WTC11 (cell line): ENCODE measurements around the gene NANP. TPM values are rescaled to one million over a fixed set of nuclear protein-coding genes. Genes with fewer than 3 reads are reported as not detected.

Experiments used
- ATAC-seq: fragments of 200-7000 bp; cut with Tn5 transposase; 2 replicates; pipeline ENCODE4 v1.10.0; 2021; ENCODE audit warnings: mild to moderate bottlenecking, moderate library complexity
- CTCF ChIA-PET: fragments of 300-600 bp; sonication (Branson Sonifier 250); formaldehyde crosslinking; loops from one replicate; lab custom pipeline; 2021; ENCODE audit warnings: antibody characterized with exemption; lab: Charles Lee
- POLR2A ChIA-PET: fragments of 350-600 bp; sonication (Branson Sonifier 250); formaldehyde crosslinking; loops from one replicate; lab custom pipeline; 2021; ENCODE audit warnings: antibody characterized with exemption; lab: Charles Lee
- DNase-seq: peaks from one replicate; pipeline ENCODE4 v3.0.0; 2021; ENCODE audit warnings: low spot score
- H3K27ac Mint-ChIP-seq: 2 replicates; pipeline ENCODE4 v1.8.0; 2021; ENCODE audit warnings: mixed read lengths
- H3K27me3 Mint-ChIP-seq: 2 replicates; pipeline ENCODE4 v1.8.0; 2021; ENCODE audit warnings: low read depth, mild to moderate bottlenecking, moderate library complexity, mixed read lengths
- H3K36me3 Mint-ChIP-seq: 2 replicates; pipeline ENCODE4 v1.8.0; 2021; ENCODE audit warnings: mixed read lengths
- H3K4me1 Mint-ChIP-seq: 2 replicates; pipeline ENCODE4 v1.8.0; 2022; ENCODE audit warnings: mixed read lengths
- H3K4me3 Mint-ChIP-seq: 2 replicates; pipeline ENCODE4 v1.8.0; 2021; ENCODE audit warnings: mild to moderate bottlenecking, moderate library complexity, mixed read lengths
- H3K9me3 Mint-ChIP-seq: 2 replicates; pipeline ENCODE4 v1.8.0; 2021; ENCODE audit warnings: mixed read lengths
- E2F5 ChIP-seq: sonication (generic); formaldehyde crosslinking; IDR thresholded peaks from 2 replicates; pipeline ENCODE4 v1.8.1; 2022; ENCODE audit warnings: mild to moderate bottlenecking, moderate library complexity, missing genetic modification reagents
- FOXP1 ChIP-seq: sonication (generic); formaldehyde crosslinking; IDR thresholded peaks from 2 replicates; pipeline ENCODE4 v1.8.0; 2022; ENCODE audit warnings: missing genetic modification reagents, mild to moderate bottlenecking, moderate library complexity, borderline replicate concordance
- GRHL2 ChIP-seq: fragments of 250-450 bp; sonication (Bioruptor Pico); IDR thresholded peaks from 2 replicates; pipeline ENCODE4 v1.8.0; 2022; ENCODE audit warnings: mild to moderate bottlenecking, moderate library complexity; ENCODE audit not compliant: insufficient replicate concordance, severe bottlenecking
- GTF2I ChIP-seq: fragments of 250-450 bp; sonication (Bioruptor Pico); conservative IDR thresholded peaks from 2 replicates; pipeline ENCODE4 v1.4.0; 2021; ENCODE audit warnings: mild to moderate bottlenecking
- IRF2 ChIP-seq: sonication (generic); formaldehyde crosslinking; IDR thresholded peaks from 2 replicates; pipeline ENCODE4 v1.8.0; 2022; ENCODE audit warnings: low read depth, missing genetic modification reagents, borderline replicate concordance
- JAZF1 ChIP-seq: fragments of 250-450 bp; sonication (Bioruptor Pico); IDR thresholded peaks from 2 replicates; pipeline ENCODE4 v1.9.0; 2021; ENCODE audit warnings: moderate library complexity, mild to moderate bottlenecking, inconsistent platforms
- NR1H2 ChIP-seq: sonication (generic); formaldehyde crosslinking; IDR thresholded peaks from 2 replicates; pipeline ENCODE4 v1.9.0; 2021; ENCODE audit warnings: mild to moderate bottlenecking, moderate library complexity, missing genetic modification reagents
- NR2C2 ChIP-seq: sonication (generic); formaldehyde crosslinking; IDR thresholded peaks from 2 replicates; pipeline ENCODE4 v1.8.0; 2022; ENCODE audit warnings: mild to moderate bottlenecking, missing genetic modification reagents
- NR3C1 ChIP-seq: sonication (generic); formaldehyde crosslinking; conservative IDR thresholded peaks from 2 replicates; pipeline ENCODE4 v1.8.1; 2023; ENCODE audit warnings: low read depth, mild to moderate bottlenecking, missing genetic modification reagents
- PRDM15 ChIP-seq: sonication (generic); formaldehyde crosslinking; IDR thresholded peaks from 2 replicates; pipeline ENCODE4 v1.8.0; 2022; ENCODE audit warnings: missing genetic modification reagents
- PREB ChIP-seq: sonication (generic); formaldehyde crosslinking; IDR thresholded peaks from 2 replicates; pipeline ENCODE4 v1.8.1; 2022; ENCODE audit warnings: mild to moderate bottlenecking, missing genetic modification reagents, moderate library complexity, borderline replicate concordance
- STAT6 ChIP-seq: sonication (generic); formaldehyde crosslinking; conservative IDR thresholded peaks from 2 replicates; pipeline ENCODE4 v1.8.1; 2023; ENCODE audit warnings: mild to moderate bottlenecking, low read depth, missing genetic modification reagents, moderate library complexity
- USF2 ChIP-seq: sonication (generic); formaldehyde crosslinking; IDR thresholded peaks from 2 replicates; pipeline ENCODE4 v1.8.1; 2023; ENCODE audit warnings: mild to moderate bottlenecking, missing genetic modification reagents, moderate library complexity
- ZBTB43 ChIP-seq: sonication (generic); formaldehyde crosslinking; IDR thresholded peaks from 2 replicates; pipeline ENCODE4 v1.8.1; 2023; ENCODE audit warnings: mild to moderate bottlenecking, missing genetic modification reagents
- ZMAT4 ChIP-seq: fragments of 250-450 bp; sonication (Bioruptor Pico); IDR thresholded peaks from 2 replicates; pipeline ENCODE4 v1.9.0; 2021; ENCODE audit warnings: mild to moderate bottlenecking
- ZNF423 ChIP-seq: fragments of 250-450 bp; sonication (Bioruptor Pico); IDR thresholded peaks from 2 replicates; pipeline ENCODE4 v2.1.2; 2022; ENCODE audit warnings: mild to moderate bottlenecking, moderate library complexity
- ZNF425 ChIP-seq: fragments of 250-450 bp; sonication (Bioruptor Pico); conservative IDR thresholded peaks from 2 replicates; pipeline ENCODE4 v1.9.0; 2021; ENCODE audit warnings: mild to moderate bottlenecking
- total RNA-seq: library from RNA; stranded (reverse); gene quantifications from 3 replicates; pipeline ENCODE4 v1.2.3, GENCODE V29; 2021

The NANP gene
- total RNA-seq, 1 experiment from 2014 or later, result 4.8 TPM

GRCh38 chr20:25637247-25637646 lies 13.4 kb upstream of the NANP start:
- Mint-ChIP-seq H3K27ac (no peak overlapping the region), H3K4me3 (no peak overlapping the region), H3K9me3 (peaks cover 39% of the 10 kb centered on the region), H3K36me3 (peaks cover 45% of the 10 kb centered on the region), H3K27me3 (peaks cover 4% of the 10 kb centered on the region; the same call in 1 of the 2 replicates), H3K4me1 (peaks cover 6% of the 10 kb centered on the region)
- ChIA-PET POLR2A (no interaction called here), CTCF (no interaction called here)
- no peak for TF ChIP-seq USF2 (CRISPR knock-in tag)
- TF ChIP-seq NR1H2 (CRISPR knock-in tag), result no peak
- TF ChIP-seq PRDM15 (CRISPR knock-in tag), result no peak
- TF ChIP-seq JAZF1 (CRISPR knock-in tag), result no peak
- TF ChIP-seq IRF2 (CRISPR knock-in tag), result no peak
- TF ChIP-seq E2F5 (CRISPR knock-in tag), result no peak
- TF ChIP-seq ZBTB43, result no peak
- no peak for TF ChIP-seq GRHL2 (CRISPR knock-in tag)
- no peak for TF ChIP-seq GTF2I (CRISPR knock-in tag)
- TF ChIP-seq NR3C1, result no peak
- TF ChIP-seq NR2C2, result no peak
- no peak for TF ChIP-seq ZNF425 (CRISPR knock-in tag)
- no peak for TF ChIP-seq PREB (CRISPR knock-in tag)
- TF ChIP-seq STAT6 (CRISPR knock-in tag), result no peak
- TF ChIP-seq FOXP1, result no peak
- no peak for TF ChIP-seq ZNF423 (CRISPR knock-in tag)
- no peak for TF ChIP-seq ZMAT4 (CRISPR knock-in tag)
- no peak for DNase-seq
- ATAC-seq, result no peak
